Activated CD4-positive, alpha-beta memory T cell treated with anti-CD3 and anti-CD28 coated beads for 36 hours (primary cell): ENCODE measurements around the gene PNPLA2. TPM values are rescaled to one million over a fixed set of nuclear protein-coding genes. Genes with fewer than 3 reads are reported as not detected.

Experiments used
- CTCF ChIA-PET: fragments of 350-600 bp; sonication (Branson Sonifier 250); formaldehyde crosslinking; loops from one replicate; lab custom pipeline; 2021; ENCODE audit warnings: antibody characterized with exemption, inconsistent platforms; lab: Charles Lee
- POLR2A ChIA-PET: fragments of 350-600 bp; sonication (Branson Sonifier 250); formaldehyde crosslinking; loops from one replicate; lab custom pipeline; 2021; ENCODE audit warnings: antibody characterized with exemption; lab: Charles Lee
- DNase-seq: peaks from one replicate; pipeline ENCODE4 v3.0.0-alpha.2; 2020
- H3K27ac Mint-ChIP-seq: one replicate; pipeline ENCODE4 v1.8.0; 2021; ENCODE audit warnings: mixed read lengths
- H3K27me3 Mint-ChIP-seq: one replicate; pipeline ENCODE4 v1.8.0; 2021; ENCODE audit warnings: mixed read lengths
- H3K36me3 Mint-ChIP-seq: one replicate; pipeline ENCODE4 v1.8.0; 2021; ENCODE audit warnings: mixed read lengths
- H3K4me1 Mint-ChIP-seq: one replicate; pipeline ENCODE4 v1.8.0; 2021; ENCODE audit warnings: low read depth, mixed read lengths
- H3K4me3 Mint-ChIP-seq: one replicate; pipeline ENCODE4 v1.8.0; 2021; ENCODE audit warnings: mild to moderate bottlenecking, mixed read lengths
- H3K9me3 Mint-ChIP-seq: one replicate; pipeline ENCODE4 v1.8.0; 2021; ENCODE audit warnings: mixed read lengths
- intact Hi-C: fragments of 100-400 bp; cut with micrococcal nuclease; formaldehyde crosslinking; loops from one replicate; pipeline ENCODE4 v1.15.1; 2023
- total RNA-seq, 2 experiments: library from RNA; stranded (reverse); gene quantifications; one replicate each; pipeline ENCODE4 v1.2.3, GENCODE V29; 2021

The PNPLA2 gene
- total RNA-seq, 2 experiments from 2014 or later, result 33.2 to 35.0 TPM

- Mint-ChIP-seq H3K27me3 (no peaks in the 10 kb centered on the region), H3K4me1 (peaks cover 23% of the 10 kb centered on the region), H3K9me3 (no peaks in the 10 kb centered on the region), H3K27ac (no peak overlapping the region), H3K4me3 (no peak overlapping the region), H3K36me3 (peaks cover 5% of the 10 kb centered on the region)
- intact Hi-C loops, result no loop called here
- no peak for DNase-seq
- ChIA-PET CTCF (no interaction called here), POLR2A (interaction anchor here (1.5 kb wide), 1 partner anchor 11 kb away, joined by 4 read pairs; no protein-coding TSS in a partner anchor)
Measured at GRCh38 chr11:837189-837989, 18.7 kb downstream of the PNPLA2 start.

GRCh38 chr11:837990-838307 lies 19.2 kb downstream of the PNPLA2 start:
- H3K4me3 Mint-ChIP-seq, result no peak overlapping the region
- CTCF ChIA-PET, result interaction anchor here (1.4 kb wide), 1 partner anchor 10 kb away, joined by 4 read pairs; no protein-coding TSS in a partner anchor
- peaks cover 23% of the 10 kb centered on the region for H3K4me1 Mint-ChIP-seq
- intact Hi-C loops, result no loop called here
- peaks cover 5% of the 10 kb centered on the region for H3K36me3 Mint-ChIP-seq
- no peaks in the 10 kb centered on the region for H3K9me3 Mint-ChIP-seq
- no peak for DNase-seq
- H3K27ac Mint-ChIP-seq, result no peak overlapping the region
- POLR2A ChIA-PET, result no interaction called here
- no peaks in the 10 kb centered on the region for H3K27me3 Mint-ChIP-seq

- no peaks in the 10 kb centered on the region for H3K9me3 Mint-ChIP-seq
- POLR2A ChIA-PET, result no interaction called here
- CTCF ChIA-PET, result interaction anchor here (1.4 kb wide), 1 partner anchor 10 kb away, joined by 4 read pairs; no protein-coding TSS in a partner anchor
Measured at GRCh38 chr11:838441-839279, 19.9 kb downstream of the PNPLA2 start.

GRCh38 chr11:839280-839623 lies 20.5 kb downstream of the PNPLA2 start:
- H3K36me3 Mint-ChIP-seq, result peaks cover 5% of the 10 kb centered on the region
- peaks cover 4% of the 10 kb centered on the region for H3K27me3 Mint-ChIP-seq
- no peaks in the 10 kb centered on the region for H3K9me3 Mint-ChIP-seq
- H3K4me3 Mint-ChIP-seq, result no peak overlapping the region
- intact Hi-C loops, result no loop called here
- ChIA-PET CTCF (interaction anchor here (1.4 kb wide), 1 partner anchor 9 kb away, joined by 4 read pairs; no protein-coding TSS in a partner anchor), POLR2A (no interaction called here)
- DNase-seq, result no peak
- peaks cover 24% of the 10 kb centered on the region for H3K4me1 Mint-ChIP-seq
- no peak overlapping the region for H3K27ac Mint-ChIP-seq

More at GRCh38 chr11:838441-839279, 19.9 kb downstream of the PNPLA2 start:
- Mint-ChIP-seq H3K27ac (no peak overlapping the region), H3K27me3 (peaks cover under 1% of the 10 kb centered on the region), H3K36me3 (peaks cover 5% of the 10 kb centered on the region), H3K4me3 (no peak overlapping the region), H3K4me1 (peaks cover 27% of the 10 kb centered on the region)
- intact Hi-C loops, result no loop called here
- no peak for DNase-seq

GRCh38 chr11:839875-840617 lies 21.3 kb downstream of the PNPLA2 start:
- POLR2A ChIA-PET, result interaction anchor here (0.7 to 1.2 kb wide), 4 partner anchors 9 to 30 kb away, joined by 3 to 5 read pairs (median 4); no protein-coding TSS in a partner anchor
- H3K27ac Mint-ChIP-seq, result no peak overlapping the region
- H3K4me1 Mint-ChIP-seq, result peaks cover 22% of the 10 kb centered on the region
- peaks cover 4% of the 10 kb centered on the region for H3K27me3 Mint-ChIP-seq
- CTCF ChIA-PET, result no interaction called here
- DNase-seq, result no peak
- peak overlapping the region; percentile 85 for H3K4me3 Mint-ChIP-seq
- peaks cover 5% of the 10 kb centered on the region for H3K36me3 Mint-ChIP-seq
- intact Hi-C loops, result loop anchor here (5.0 kb wide), 1 partner anchor 87 kb away; the partner anchor contains the start of gene AP2A2
- no peaks in the 10 kb centered on the region for H3K9me3 Mint-ChIP-seq

GRCh38 chr11:841981-842369 lies 23.3 kb downstream of the PNPLA2 start:
- H3K4me1 Mint-ChIP-seq, result peaks cover 22% of the 10 kb centered on the region
- ChIA-PET CTCF (interaction anchor here (1.1 kb wide), 1 partner anchor 34 kb away, joined by 3 read pairs; no protein-coding TSS in a partner anchor), POLR2A (interaction anchor here (0.5 to 2.8 kb wide), 4 partner anchors 9 to 1235 kb away, joined by 3 to 12 read pairs (median 6); partner anchors contain the start of genes CD151 and RPLP2)
- no peak for DNase-seq
- H3K27me3 Mint-ChIP-seq, result peaks cover 4% of the 10 kb centered on the region
- H3K27ac Mint-ChIP-seq, result peak overlapping the region; percentile 74
- H3K36me3 Mint-ChIP-seq, result peaks cover 5% of the 10 kb centered on the region
- peak overlapping the region; percentile 85 for H3K4me3 Mint-ChIP-seq
- intact Hi-C loops, result loop anchor here (1.0 to 5.0 kb wide), 3 partner anchors 10 to 85 kb away; partner anchors contain the start of genes AP2A2, CD151 and CHID1
- no peaks in the 10 kb centered on the region for H3K9me3 Mint-ChIP-seq

GRCh38 chr11:842370-843002 lies 23.8 kb downstream of the PNPLA2 start, which contains the start of the genes POLR2L and TSPAN4:
Gene POLR2L, minus strand, starts transcription at chr11:842529. Its CDS starts 21 bp downstream, at chr11:842508.
Gene TSPAN4, plus strand, starts transcription at chr11:842852. Its CDS starts 7,453 bp downstream, at chr11:850305.
- peak; percentile 90 for DNase-seq
- POLR2A ChIA-PET, result interaction anchor here (0.6 to 2.8 kb wide), 6 partner anchors 9 to 209 kb away, joined by 3 to 12 read pairs (median 3); partner anchors contain the start of genes CD151, GATD1 and RPLP2
- CTCF ChIA-PET, result interaction anchor here (0.6 to 2.6 kb wide), 5 partner anchors 10 to 209 kb away, joined by 3 to 11 read pairs (median 5); partner anchors contain the start of gene CD151
- peak within 1 kb of the TSS; percentile 85 for H3K4me3 Mint-ChIP-seq
- intact Hi-C loops, result loop anchor here (1.0 to 5.0 kb wide), 3 partner anchors 10 to 85 kb away; partner anchors contain the start of genes AP2A2, CD151 and CHID1
- H3K36me3 Mint-ChIP-seq, result peaks cover 5% of the 10 kb centered on the region
- peaks cover 4% of the 10 kb centered on the region for H3K27me3 Mint-ChIP-seq
- H3K4me1 Mint-ChIP-seq, result peaks cover 22% of the 10 kb centered on the region
- H3K9me3 Mint-ChIP-seq, result no peaks in the 10 kb centered on the region
- H3K27ac Mint-ChIP-seq, result peak within 1 kb of the TSS; percentile 74

GRCh38 chr11:843086-843734 lies 24.5 kb downstream of the PNPLA2 start:
- no peaks in the 10 kb centered on the region for H3K9me3 Mint-ChIP-seq
- no peak for DNase-seq
- peak overlapping the region; percentile 64 for H3K4me3 Mint-ChIP-seq
- CTCF ChIA-PET, result interaction anchor here (0.6 to 2.6 kb wide), 6 partner anchors 11 to 208 kb away, joined by 3 to 11 read pairs (median 4); partner anchors contain the start of genes CD151 and CHID1
- intact Hi-C loops, result loop anchor here (2.0 to 5.0 kb wide), 2 partner anchors 68 to 84 kb away; partner anchors contain the start of genes AP2A2 and CHID1
- peaks cover 5% of the 10 kb centered on the region for H3K36me3 Mint-ChIP-seq
- POLR2A ChIA-PET, result interaction anchor here (0.6 to 2.8 kb wide), 7 partner anchors 10 to 209 kb away, joined by 3 to 12 read pairs (median 3); partner anchors contain the start of genes CD151, GATD1 and RPLP2
- peaks cover 22% of the 10 kb centered on the region for H3K4me1 Mint-ChIP-seq
- H3K27me3 Mint-ChIP-seq, result peaks cover 4% of the 10 kb centered on the region
- no peak overlapping the region for H3K27ac Mint-ChIP-seq

- intact Hi-C loops, result loop anchor here (2.0 to 5.0 kb wide), 2 partner anchors 67 to 83 kb away; partner anchors contain the start of genes AP2A2 and CHID1
- CTCF ChIA-PET, result interaction anchor here (0.9 to 2.6 kb wide), 3 partner anchors 11 to 207 kb away, joined by 3 to 11 read pairs (median 3); partner anchors contain the start of gene CHID1
- peaks cover 9% of the 10 kb centered on the region for H3K27me3 Mint-ChIP-seq
- peaks cover 3% of the 10 kb centered on the region for H3K36me3 Mint-ChIP-seq
- H3K9me3 Mint-ChIP-seq, result no peaks in the 10 kb centered on the region
- H3K27ac Mint-ChIP-seq, result no peak overlapping the region
- H3K4me3 Mint-ChIP-seq, result peak overlapping the region; percentile 64
- POLR2A ChIA-PET, result interaction anchor here (1.9 to 2.8 kb wide), 2 partner anchors 11 to 35 kb away, joined by 7 to 12 read pairs; partner anchors contain the start of genes CD151 and RPLP2
- peaks cover 27% of the 10 kb centered on the region for H3K4me1 Mint-ChIP-seq
- DNase-seq, result peak; percentile 32
Measured at GRCh38 chr11:843818-844692, 25.3 kb downstream of the PNPLA2 start.
